ENCODE results near the gene WDR53.

Gene WDR53

GRCh38 chr3:196559826-196560225 lies 8.5 kb downstream of the WDR53 start:
- H3K27me3 ChIP-seq (ENCODE audit: control insufficient read depth, low read length), result no peaks in the 10 kb centered on the region
- H4K20me1 ChIP-seq (ENCODE audit: control insufficient read depth, insufficient read depth, low read depth, low read length), result no peaks in the 10 kb centered on the region
- no peaks in the 10 kb centered on the region for H3K4me1 ChIP-seq (ENCODE audit: control insufficient read depth, low read length)
- H3K9me2 ChIP-seq (replicated peaks; ENCODE audit: control insufficient read depth, low read length), result no peaks in the 10 kb centered on the region
- peaks cover 8% of the 10 kb centered on the region; the same call in 1 of the 2 replicates for H3F3A ChIP-seq (ENCODE audit: control insufficient read depth, insufficient read depth)
- H3K4me3 ChIP-seq (ENCODE audit: low read length), result no peak overlapping the region
- H3K4me2 ChIP-seq (ENCODE audit: low read length), result no peak overlapping the region
- no peak overlapping the region for H3K27ac ChIP-seq (ENCODE audit: low read depth, low read length)
- peaks cover 14% of the 10 kb centered on the region; the same call in 1 of the 2 replicates for H3K36me3 ChIP-seq (ENCODE audit: control insufficient read depth, low read length)
- H3K79me2 ChIP-seq (ENCODE audit: control insufficient read depth, low read length), result peaks cover 7% of the 10 kb centered on the region; the same call in 1 of the 2 replicates
- TF ChIP-seq EZH2phosphoT487 (IDR thresholded peaks at IDR 0.05; ENCODE audit: borderline replicate concordance, low read length), result no peak
- TF ChIP-seq CTCF (IDR thresholded peaks at IDR 0.05; ENCODE audit: low read depth, low read length, poor library complexity, severe bottlenecking), result no peak
- no peaks in the 10 kb centered on the region for H3K9me3 ChIP-seq (ENCODE audit: control insufficient read depth, insufficient read depth, low read length)

GRCh38 chr3:196558476-196558875 lies 9.9 kb downstream of the WDR53 start:
- H3K4me1 ChIP-seq (ENCODE audit: control insufficient read depth, low read length), result peaks cover 6% of the 10 kb centered on the region; the same call in 1 of the 2 replicates
- peaks cover 8% of the 10 kb centered on the region; the same call in 1 of the 2 replicates for H3F3A ChIP-seq (ENCODE audit: control insufficient read depth, insufficient read depth)
- no peaks in the 10 kb centered on the region for H4K20me1 ChIP-seq (ENCODE audit: control insufficient read depth, insufficient read depth, low read depth, low read length)
- no peak overlapping the region for H3K4me2 ChIP-seq (ENCODE audit: low read length)
- no peak for TF ChIP-seq CTCF (IDR thresholded peaks at IDR 0.05; ENCODE audit: low read depth, low read length, poor library complexity, severe bottlenecking)
- no peak for TF ChIP-seq EZH2phosphoT487 (IDR thresholded peaks at IDR 0.05; ENCODE audit: borderline replicate concordance, low read length)
- peaks cover 18% of the 10 kb centered on the region for H3K36me3 ChIP-seq (ENCODE audit: control insufficient read depth, low read length)
- no peak overlapping the region for H3K4me3 ChIP-seq (ENCODE audit: low read length)
- no peaks in the 10 kb centered on the region for H3K9me2 ChIP-seq (replicated peaks; ENCODE audit: control insufficient read depth, low read length)
- peaks cover under 1% of the 10 kb centered on the region; the same call in 1 of the 2 replicates for H3K79me2 ChIP-seq (ENCODE audit: control insufficient read depth, low read length)
- H3K27ac ChIP-seq (ENCODE audit: low read depth, low read length), result no peak overlapping the region
- H3K9me3 ChIP-seq (ENCODE audit: control insufficient read depth, insufficient read depth, low read length), result no peaks in the 10 kb centered on the region
- no peaks in the 10 kb centered on the region for H3K27me3 ChIP-seq (ENCODE audit: control insufficient read depth, low read length)

- TF ChIP-seq CTCF (IDR thresholded peaks at IDR 0.05; ENCODE audit: low read depth, low read length, poor library complexity, severe bottlenecking), result no peak
- no peak for TF ChIP-seq EZH2phosphoT487 (IDR thresholded peaks at IDR 0.05; ENCODE audit: borderline replicate concordance, low read length)
- Histone ChIP-seq H3F3A (ENCODE audit: control insufficient read depth, insufficient read depth) (peaks cover 8% of the 10 kb centered on the region; the same call in 1 of the 2 replicates), H3K27ac (ENCODE audit: low read depth, low read length) (no peak overlapping the region), H4K20me1 (ENCODE audit: control insufficient read depth, insufficient read depth, low read depth, low read length) (no peaks in the 10 kb centered on the region), H3K36me3 (ENCODE audit: control insufficient read depth, low read length) (peaks cover 14% of the 10 kb centered on the region), H3K4me3 (ENCODE audit: low read length) (no peak overlapping the region), H3K79me2 (ENCODE audit: control insufficient read depth, low read length) (no peaks in the 10 kb centered on the region), H3K4me2 (ENCODE audit: low read length) (no peak overlapping the region), H3K9me2 (replicated peaks; ENCODE audit: control insufficient read depth, low read length) (no peaks in the 10 kb centered on the region), H3K9me3 (ENCODE audit: control insufficient read depth, insufficient read depth, low read length) (no peaks in the 10 kb centered on the region), H3K27me3 (ENCODE audit: control insufficient read depth, low read length) (no peaks in the 10 kb centered on the region), H3K4me1 (ENCODE audit: control insufficient read depth, low read length) (peaks cover 6% of the 10 kb centered on the region; the same call in 1 of the 2 replicates)
Observed at GRCh38 chr3:196557236-196557635, 11.1 kb downstream of the WDR53 start.
